Measurements from ENCODE around the gene RDH11.

DNA sequence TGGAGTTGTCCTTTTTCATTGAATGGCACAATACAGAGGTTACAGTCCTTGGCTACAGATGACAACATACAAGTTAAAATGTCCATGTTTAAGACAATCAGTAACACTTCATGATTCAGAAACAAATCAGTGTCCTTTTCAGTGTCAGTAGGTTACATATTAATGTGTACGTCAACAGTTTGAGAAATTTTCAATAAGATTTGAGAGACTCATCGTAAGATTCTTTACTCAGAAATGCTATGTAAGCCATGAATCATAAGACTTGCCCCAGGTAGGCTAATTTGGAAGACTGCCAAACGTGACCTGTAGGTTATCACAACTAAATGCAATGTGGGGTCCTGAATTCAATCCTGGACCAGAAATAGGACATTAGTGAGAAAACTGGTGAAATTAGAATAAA lies 9.6 kb upstream of the RDH11 start:
- TF ChIP-seq ZNF664 (tag by site-specific recombination; IDR thresholded peaks at IDR 0.05) (no peak), YY1 (tag by site-specific recombination; IDR thresholded peaks at IDR 0.05) (no peak), ZNF274 (IDR thresholded peaks at IDR 0.05; ENCODE audit: low read length) (no peak), ZNF274 (tag by site-specific recombination; IDR thresholded peaks at IDR 0.05; ENCODE audit: borderline replicate concordance) (no peak), ZBTB26 (tag by site-specific recombination; optimal IDR thresholded peaks at IDR 0.05) (no peak), PBX3 (CRISPR knock-in tag; IDR thresholded peaks at IDR 0.05) (no peak), TRIM28 (IDR thresholded peaks at IDR 0.05; ENCODE audit: borderline replicate concordance, low read length) (no peak)

All from HEK293 (cell line).